Gastrocnemius medialis (tissue), 4 donors: ENCODE data around the gene HOXC6.
A peak's percentile ranks its signal among the peaks of the same experiment; 100 is the strongest.

Experiments used
- POLR2A ChIP-seq, 2 donors: fragments of 450-650 bp; IDR thresholded peaks; one replicate each; pipeline ENCODE4 v1.6.1; 2017; ENCODE audit warnings: antibody characterized with exemption in 2 of 2, mild to moderate bottlenecking in 2 of 2, moderate library complexity in 2 of 2
- TF ChIP-seq, protein P1 (sequence below), 5 experiments: fragments of 450-650 bp in 3 of 5; fragments of 200-600 bp in 2 of 5; sonication (generic) in 2 of 5; IDR thresholded peaks in 4 of 5; conservative IDR thresholded peaks in 1 of 5; 1 replicate in 4 of 5; 2 replicates in 1 of 5; pipeline ENCODE4 v1.5.1; 2016 to 2019; ENCODE audit warnings: antibody characterized with exemption in 5 of 5, mild to moderate bottlenecking in 3 of 5, moderate library complexity in 3 of 5

DNA sequence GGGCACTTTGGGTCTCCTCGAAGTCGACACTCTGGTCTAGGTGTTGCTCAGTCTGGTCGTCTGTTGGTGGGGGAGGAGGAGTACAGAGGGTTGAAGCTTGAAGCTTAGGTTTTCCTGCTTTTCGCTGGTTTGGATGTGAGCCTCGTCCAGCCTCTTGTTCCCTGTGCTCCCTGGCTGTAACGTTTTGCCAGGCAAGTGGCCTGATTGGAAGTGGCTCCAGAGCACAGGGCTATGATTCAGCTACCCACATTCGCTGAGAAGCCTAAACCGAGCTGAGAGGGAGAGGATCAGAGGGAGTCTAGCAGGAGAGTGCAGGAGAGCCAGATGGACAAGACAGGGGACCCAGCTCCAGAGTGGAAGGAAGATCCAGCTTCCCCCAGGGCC, 37.2 kb upstream of the HOXC6 start:
- TF ChIP-seq, protein P1, sequence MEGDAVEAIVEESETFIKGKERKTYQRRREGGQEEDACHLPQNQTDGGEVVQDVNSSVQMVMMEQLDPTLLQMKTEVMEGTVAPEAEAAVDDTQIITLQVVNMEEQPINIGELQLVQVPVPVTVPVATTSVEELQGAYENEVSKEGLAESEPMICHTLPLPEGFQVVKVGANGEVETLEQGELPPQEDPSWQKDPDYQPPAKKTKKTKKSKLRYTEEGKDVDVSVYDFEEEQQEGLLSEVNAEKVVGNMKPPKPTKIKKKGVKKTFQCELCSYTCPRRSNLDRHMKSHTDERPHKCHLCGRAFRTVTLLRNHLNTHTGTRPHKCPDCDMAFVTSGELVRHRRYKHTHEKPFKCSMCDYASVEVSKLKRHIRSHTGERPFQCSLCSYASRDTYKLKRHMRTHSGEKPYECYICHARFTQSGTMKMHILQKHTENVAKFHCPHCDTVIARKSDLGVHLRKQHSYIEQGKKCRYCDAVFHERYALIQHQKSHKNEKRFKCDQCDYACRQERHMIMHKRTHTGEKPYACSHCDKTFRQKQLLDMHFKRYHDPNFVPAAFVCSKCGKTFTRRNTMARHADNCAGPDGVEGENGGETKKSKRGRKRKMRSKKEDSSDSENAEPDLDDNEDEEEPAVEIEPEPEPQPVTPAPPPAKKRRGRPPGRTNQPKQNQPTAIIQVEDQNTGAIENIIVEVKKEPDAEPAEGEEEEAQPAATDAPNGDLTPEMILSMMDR (IDR thresholded peaks at IDR 0.05 in 4 of 5, conservative IDR thresholded peaks at IDR 0.05 in 1 of 5): peak in 1 of 5 experiments; percentile 6
- peak; percentile 76 to 82 for TF ChIP-seq POLR2A (IDR thresholded peaks at IDR 0.05)
